ENCODE results near the gene TMEM244. TPM values are rescaled to one million over a fixed set of nuclear protein-coding genes. Genes with fewer than 3 reads are reported as not detected.

The TMEM244 gene
- total and polyA plus RNA-seq, 9 of the 15 experiments (the other 6 are each of a cell fraction or from before 2014, with no cell fraction given): not detected

- no peaks in the 10 kb centered on the region for H3K36me3 ChIP-seq (ENCODE audit: control insufficient read depth, insufficient read depth, low read length)
- no peak for ATAC-seq
- ChIA-PET POLR2A (no interaction called here), CTCF (ENCODE audit: low intra/inter-chr PET ratio) (interaction anchor here (0.6 kb wide), 1 partner anchor 396 kb away, joined by 3 read pairs; no protein-coding TSS in a partner anchor)
- H3K4me3 ChIP-seq: no peak overlapping the region
- H3K79me2 ChIP-seq (ENCODE audit: control insufficient read depth, insufficient read depth, low read length): no peaks in the 10 kb centered on the region
- peak overlapping the region; percentile 43; the same call in 1 of the 2 replicates for H2AFZ ChIP-seq (ENCODE audit: low read depth, low read length)
- H3K4me2 ChIP-seq (ENCODE audit: insufficient read depth, low read length): no peak overlapping the region
- FAIRE-seq: no peak
- no peaks in the 10 kb centered on the region for H3K9me3 ChIP-seq (replicated peaks; ENCODE audit: control insufficient read depth, insufficient read depth, low read depth, low read length)
- intact Hi-C loops (cut with micrococcal nuclease): loop anchor here (5.0 kb wide), 1 partner anchor 100 kb away; no protein-coding TSS in a partner anchor
- H3K9ac ChIP-seq (ENCODE audit: insufficient read depth in 1 of 2, low read depth in 2 of 2, low read length in 2 of 2): no peak overlapping the region
- H4K20me1 ChIP-seq (replicated peaks; ENCODE audit: control insufficient read depth, insufficient read depth, low read length): no peaks in the 10 kb centered on the region
- no peaks in the 10 kb centered on the region for H3K27me3 ChIP-seq (ENCODE audit: control insufficient read depth in 2 of 2, insufficient read depth in 2 of 2, low read length in 2 of 2)
- no peaks in the 10 kb centered on the region for H3K9me1 ChIP-seq (ENCODE audit: control insufficient read depth, insufficient read depth, low read length)
- in situ Hi-C loops (cut with MboI): no loop called here
- BruUV-seq (replicated peaks): no TSS peak
- DNase-seq (ENCODE audit: extremely low read depth in 1 of 4, low spot score in 3 of 4): no peak
- TF ChIP-seq POLR2B (IDR thresholded peaks at IDR 0.05; ENCODE audit: low read depth, partially characterized antibody): no peak
- TF ChIP-seq SMAD2 (IDR thresholded peaks at IDR 0.05; ENCODE audit: low read depth, low read length): no peak
- TF ChIP-seq E2F5 (CRISPR knock-in tag; IDR thresholded peaks at IDR 0.05): no peak
- TF ChIP-seq HNRNPL (IDR thresholded peaks at IDR 0.05; ENCODE audit: low read depth, low read length): no peak
- no peak for TF ChIP-seq PHF20 (IDR thresholded peaks at IDR 0.05; ENCODE audit: partially characterized antibody)
- TF ChIP-seq ZBTB8A (IDR thresholded peaks at IDR 0.05; ENCODE audit: partially characterized antibody): no peak
- no peak for TF ChIP-seq ESRRA (IDR thresholded peaks at IDR 0.05; ENCODE audit: borderline replicate concordance, low read depth)
- no peak for TF ChIP-seq RBM39 (optimal IDR thresholded peaks at IDR 0.05; ENCODE audit: low read depth, low read length)
- no peak for TF ChIP-seq ZNF695 (CRISPR knock-in tag; IDR thresholded peaks at IDR 0.05)
- H3K4me1 ChIP-seq (replicated peaks in 1 of 2; ENCODE audit: control insufficient read depth in 2 of 2, insufficient read depth in 2 of 2, low read length in 2 of 2): no peaks in the 10 kb centered on the region
- no peak overlapping the region for H3K27ac ChIP-seq (ENCODE audit: extremely low read depth, low read depth, low read length)
Measured at GRCh38 chr6:129867403-129867802, 6.3 kb upstream of the TMEM244 start.

Measured in K562 (cell line).